MM.1S (cell line): ENCODE data around the gene CST4.

Source experiments
- DNase-seq: peaks from one replicate; pipeline ENCODE4 v3.0.0-alpha.2; 2015
- H2AFZ ChIP-seq: fragments of 300-600 bp; sonication (generic); 2 replicates; pipeline ENCODE4 v1.6.0; 2016; ENCODE audit warnings: antibody characterized with exemption, low read length
- H3F3A ChIP-seq: fragments of 300-600 bp; sonication (generic); 2 replicates; pipeline ENCODE4 v1.6.1; 2016; ENCODE audit warnings: mild to moderate bottlenecking, antibody characterized with exemption, low read length, moderate library complexity, mixed read lengths; ENCODE audit not compliant: insufficient read depth
- H3K27ac ChIP-seq: fragments of 300-600 bp; sonication (generic); 2 replicates; pipeline ENCODE4 v1.5.1; 2016; ENCODE audit warnings: mild to moderate bottlenecking, low read length
- H3K27me3 ChIP-seq: fragments of 300-600 bp; sonication (generic); replicated peaks from 2 replicates; pipeline ENCODE4 v1.6.0; 2016; ENCODE audit warnings: low read length; ENCODE audit not compliant: insufficient read depth
- H3K36me3 ChIP-seq: fragments of 300-600 bp; sonication (generic); replicated peaks from 2 replicates; pipeline ENCODE4 v1.6.1; 2016; ENCODE audit warnings: mild to moderate bottlenecking, low read length, mixed read lengths; ENCODE audit not compliant: insufficient read depth
- H3K4me1 ChIP-seq: fragments of 300-600 bp; sonication (generic); 2 replicates; pipeline ENCODE4 v1.6.1; 2016; ENCODE audit warnings: low read length, mixed read lengths
- H3K4me2 ChIP-seq: fragments of 300-600 bp; sonication (generic); 2 replicates; pipeline ENCODE4 v1.6.0; 2016; ENCODE audit warnings: low read depth, low read length
- H3K4me3 ChIP-seq: fragments of 300-600 bp; sonication (generic); 2 replicates; pipeline ENCODE4 v1.5.1; 2016; ENCODE audit warnings: low read length, mixed read lengths
- H3K79me2 ChIP-seq: fragments of 300-600 bp; sonication (generic); 2 replicates; pipeline ENCODE4 v1.6.1; 2016; ENCODE audit warnings: mixed run types, low read length, mixed read lengths
- H3K9ac ChIP-seq: fragments of 300-600 bp; sonication (generic); 2 replicates; pipeline ENCODE4 v1.6.1; 2016; ENCODE audit warnings: low read length, mixed read lengths
- H3K9me2 ChIP-seq: fragments of 300-600 bp; sonication (generic); replicated peaks from 2 replicates; pipeline ENCODE4 v1.6.1; 2016; ENCODE audit warnings: mild to moderate bottlenecking, low read length, mixed read lengths; ENCODE audit not compliant: insufficient read depth
- H3K9me3 ChIP-seq: fragments of 300-600 bp; sonication (generic); replicated peaks from 2 replicates; pipeline ENCODE4 v1.6.1; 2016; ENCODE audit warnings: mild to moderate bottlenecking, low read length, mixed read lengths; ENCODE audit not compliant: insufficient read depth
- H4K20me1 ChIP-seq: fragments of 300-600 bp; sonication (generic); 2 replicates; pipeline ENCODE4 v1.6.1; 2016; ENCODE audit warnings: mild to moderate bottlenecking, low read length, moderate library complexity, mixed read lengths; ENCODE audit not compliant: insufficient read depth
- CTCF ChIP-seq: fragments of 300-600 bp; sonication (generic); IDR thresholded peaks from 2 replicates; pipeline ENCODE4 v1.5.1; 2016; ENCODE audit warnings: antibody characterized with exemption, low read length, mixed read lengths
- EZH2 ChIP-seq: fragments of 300-600 bp; sonication (generic); optimal IDR thresholded peaks from 2 replicates; pipeline ENCODE3; 2017; ENCODE audit warnings: low read depth, mild to moderate bottlenecking, antibody characterized with exemption, low read length, mixed read lengths
- EZH2phosphoT487 ChIP-seq: fragments of 300-600 bp; sonication (generic); IDR thresholded peaks from 2 replicates; pipeline ENCODE4 v1.6.1; 2018; ENCODE audit warnings: antibody characterized with exemption, low read length

The CST4 gene

DNA sequence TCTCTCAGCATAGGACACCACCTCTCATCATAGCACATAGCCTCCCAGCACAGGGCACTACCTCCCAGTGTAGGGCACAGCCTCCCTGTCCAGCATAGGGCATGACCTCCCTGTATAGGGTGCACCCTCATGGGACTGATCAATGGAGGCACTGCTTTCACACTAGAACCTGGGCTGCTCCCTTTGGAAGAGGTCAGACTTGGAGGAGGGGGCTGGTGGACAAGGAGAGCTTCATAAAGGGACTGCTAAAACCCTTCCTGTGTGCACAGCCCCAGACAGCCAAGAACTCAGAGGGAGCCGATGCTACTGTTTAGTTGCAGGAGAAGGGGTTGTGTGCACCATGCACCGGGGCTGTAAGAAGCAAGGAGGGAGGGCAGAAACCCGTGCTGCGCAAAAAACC lies 21.9 kb upstream of the CST4 start:
- Histone ChIP-seq H3K4me2 (no peak overlapping the region), H3K36me3 (no peaks in the 10 kb centered on the region), H4K20me1 (no peaks in the 10 kb centered on the region), H3K79me2 (no peaks in the 10 kb centered on the region), H3K4me1 (no peaks in the 10 kb centered on the region), H3K9me3 (no peaks in the 10 kb centered on the region), H3K27ac (no peak overlapping the region), H3F3A (no peaks in the 10 kb centered on the region), H3K4me3 (no peak overlapping the region), H3K27me3 (no peaks in the 10 kb centered on the region), H3K9ac (no peak overlapping the region), H3K9me2 (no peaks in the 10 kb centered on the region), H2AFZ (no peak overlapping the region)
- no peak for DNase-seq
- TF ChIP-seq EZH2 (no peak), EZH2phosphoT487 (no peak), CTCF (no peak)

- no peak overlapping the region for H3K4me2 ChIP-seq
- no peak overlapping the region for H3K9ac ChIP-seq
- H3K36me3 ChIP-seq: no peaks in the 10 kb centered on the region
- no peak overlapping the region for H3K27ac ChIP-seq
- H3K27me3 ChIP-seq: no peaks in the 10 kb centered on the region
- no peaks in the 10 kb centered on the region for H3K4me1 ChIP-seq
- no peak overlapping the region for H2AFZ ChIP-seq
- H3K79me2 ChIP-seq: no peaks in the 10 kb centered on the region
- TF ChIP-seq EZH2phosphoT487 (no peak), CTCF (no peak), EZH2 (no peak)
- DNase-seq: no peak
- no peaks in the 10 kb centered on the region for H3F3A ChIP-seq
- H3K9me2 ChIP-seq: no peaks in the 10 kb centered on the region
- H3K9me3 ChIP-seq: no peaks in the 10 kb centered on the region
- no peaks in the 10 kb centered on the region for H4K20me1 ChIP-seq
- no peak overlapping the region for H3K4me3 ChIP-seq
Observed at GRCh38 chr20:23705895-23706294, 17.1 kb upstream of the CST4 start.

- H3K4me1 ChIP-seq: no peaks in the 10 kb centered on the region
- no peak for DNase-seq
- H3K4me3 ChIP-seq: no peak overlapping the region
- H3K9me2 ChIP-seq: no peaks in the 10 kb centered on the region
- no peak overlapping the region for H3K4me2 ChIP-seq
- H3F3A ChIP-seq: no peaks in the 10 kb centered on the region
- H2AFZ ChIP-seq: no peak overlapping the region
- no peaks in the 10 kb centered on the region for H3K79me2 ChIP-seq
- H3K27me3 ChIP-seq: no peaks in the 10 kb centered on the region
- H3K9me3 ChIP-seq: no peaks in the 10 kb centered on the region
- H3K9ac ChIP-seq: no peak overlapping the region
- H3K27ac ChIP-seq: no peak overlapping the region
- H4K20me1 ChIP-seq: no peaks in the 10 kb centered on the region
- TF ChIP-seq EZH2phosphoT487 (no peak), EZH2 (no peak), CTCF (no peak)
- H3K36me3 ChIP-seq: no peaks in the 10 kb centered on the region
Observed at GRCh38 chr20:23702021-23702420, 13.2 kb upstream of the CST4 start.

- Histone ChIP-seq H3K79me2 (no peaks in the 10 kb centered on the region), H3F3A (no peaks in the 10 kb centered on the region), H2AFZ (no peak overlapping the region), H3K4me2 (no peak overlapping the region), H3K27ac (no peak overlapping the region), H3K4me1 (no peaks in the 10 kb centered on the region), H3K9ac (no peak overlapping the region), H3K4me3 (no peak overlapping the region), H3K27me3 (no peaks in the 10 kb centered on the region), H3K9me2 (no peaks in the 10 kb centered on the region), H3K9me3 (no peaks in the 10 kb centered on the region), H3K36me3 (no peaks in the 10 kb centered on the region), H4K20me1 (no peaks in the 10 kb centered on the region)
- TF ChIP-seq EZH2: no peak
- no peak for TF ChIP-seq EZH2phosphoT487
- no peak for TF ChIP-seq CTCF
- no peak for DNase-seq
Observed at GRCh38 chr20:23700931-23701330, 12.1 kb upstream of the CST4 start.
